H1 (cell line): ENCODE measurements around the gene DSTYK. TPM values are rescaled to one million over a fixed set of nuclear protein-coding genes. Genes with fewer than 3 reads are reported as not detected.

Experiments used
- CBX8 ChIP-seq: fragments of 300-800, 300-1000 bp; sonication (generic); IDR thresholded peaks from 2 replicates; pipeline ENCODE4 v1.7.1; 2016; ENCODE audit warnings: low read depth, low read length, borderline replicate concordance
- CHD1 ChIP-seq: IDR thresholded peaks from 2 replicates; pipeline ENCODE4 v1.6.1; 2012; ENCODE audit warnings: low read depth, low read length, improper control_type of control experiment
- CHD2 ChIP-seq: IDR thresholded peaks from 2 replicates; pipeline ENCODE4 v1.6.1; 2012; ENCODE audit warnings: low read length, improper control_type of control experiment
- CTBP2 ChIP-seq: IDR thresholded peaks from 2 replicates; pipeline ENCODE4 v1.7.0; 2011; ENCODE audit warnings: borderline replicate concordance, mild to moderate bottlenecking, moderate library complexity, mixed read lengths, low read length; ENCODE audit not compliant: insufficient read depth, insufficient read length
- EZH2 ChIP-seq: fragments of 200-600 bp; sonication (generic); IDR thresholded peaks from 2 replicates; pipeline ENCODE4 v1.7.1; 2012; ENCODE audit warnings: low read depth, mild to moderate bottlenecking, moderate library complexity, low read length, inconsistent platforms; ENCODE audit not compliant: severe bottlenecking
- GABPA ChIP-seq: IDR thresholded peaks from 2 replicates; pipeline ENCODE4 v1.6.1; 2011; ENCODE audit warnings: mild to moderate bottlenecking, low read length, moderate library complexity, borderline replicate concordance; ENCODE audit not compliant: insufficient read depth
- GTF2F1 ChIP-seq: IDR thresholded peaks from 2 replicates; pipeline ENCODE4 v1.6.1; 2012; ENCODE audit warnings: low read depth, low read length, improper control_type of control experiment, borderline replicate concordance
- HDAC2 ChIP-seq, 2 experiments: fragments of 300-600 bp in 1 of 2; sonication (generic) in 1 of 2; IDR thresholded peaks; 2 replicates each; pipeline ENCODE4 v1.6.1; 2011 to 2012; ENCODE audit warnings: low read depth in 2 of 2, low read length in 2 of 2, mild to moderate bottlenecking in 2 of 2, moderate library complexity in 2 of 2, borderline replicate concordance in 1 of 2, inconsistent platforms in 1 of 2
- KDM4A ChIP-seq: IDR thresholded peaks from one replicate; pipeline ENCODE4 v1.7.1; 2012; ENCODE audit warnings: low read depth, mild to moderate bottlenecking, moderate library complexity, low read length, inconsistent platforms; ENCODE audit not compliant: severe bottlenecking
- MAFK ChIP-seq: IDR thresholded peaks from 2 replicates; pipeline ENCODE4 v1.6.1; 2012; ENCODE audit warnings: low read depth, mild to moderate bottlenecking, improper control_type of control experiment, low read length
- NANOG ChIP-seq: IDR thresholded peaks from 2 replicates; pipeline ENCODE4 v1.6.1; 2011; ENCODE audit warnings: low read length, low read depth, mild to moderate bottlenecking, inconsistent platforms; ENCODE audit not compliant: insufficient read depth, poor library complexity, severe bottlenecking
- POLR2A ChIP-seq, 2 experiments: IDR thresholded peaks; 1 replicate in 1 of 2; 2 replicates in 1 of 2; pipeline ENCODE4 v1.6.1; 2011; ENCODE audit warnings: low read depth in 2 of 2, low read length in 2 of 2, mild to moderate bottlenecking in 2 of 2; ENCODE audit errors: control extremely low read depth in 1 of 2
- POU5F1 ChIP-seq: IDR thresholded peaks from 2 replicates; pipeline ENCODE4 v1.6.1; 2011; ENCODE audit warnings: low read depth, mild to moderate bottlenecking, low read length, moderate library complexity
- RAD21 ChIP-seq, 2 experiments: IDR thresholded peaks in 1 of 2; conservative IDR thresholded peaks in 1 of 2; 2 replicates each; pipeline ENCODE4 v1.6.1; 2011; ENCODE audit warnings: low read depth in 2 of 2, low read length in 2 of 2, improper control_type of control experiment in 1 of 2, inconsistent platforms in 1 of 2, mild to moderate bottlenecking in 1 of 2, moderate library complexity in 1 of 2
- SP4 ChIP-seq: IDR thresholded peaks from 2 replicates; pipeline ENCODE4 v1.6.1; 2012; ENCODE audit warnings: low read length, inconsistent platforms
- TAF1 ChIP-seq: IDR thresholded peaks from 2 replicates; pipeline ENCODE4 v1.6.1; 2011; ENCODE audit warnings: mild to moderate bottlenecking, low read depth, low read length
- polyA plus RNA-seq, 7 experiments: library from polyadenylated mRNA; depleted of rRNA in 3 of 7; stranded (reverse) in 5 of 7; unstranded in 2 of 7; fragments of >200 nt in 5 of 7; fragments of 200-250 nt in 2 of 7; gene quantifications; 1 replicate in 5 of 7; 2 replicates in 1 of 7; 4 replicates in 1 of 7; pipeline versions ENCODE4 v1.2.1 to v1.2.3, GENCODE V29; 2011 to 2013; ENCODE audit warnings: missing spikeins in 2 of 7, mixed read lengths in 2 of 7
- total RNA-seq: library from RNA; stranded (reverse); fragmentation: NEBNext Ultra II Directional; extraction: Animal tissue kit (Norgen Biotek cat#: 25700); gene quantifications from 2 replicates; pipeline ENCODE4 v1.2.1, GENCODE V29; 2021
- TF ChIP-seq, protein P1 (sequence below): IDR thresholded peaks from 2 replicates; pipeline ENCODE4 v1.6.1; 2012; ENCODE audit warnings: inconsistent platforms

Gene DSTYK
- total and polyA plus RNA-seq, 2 of the 8 experiments (the other 6 are each of a cell fraction or from before 2014, with no cell fraction given) = 2.7 to 8.5 TPM

DNA sequence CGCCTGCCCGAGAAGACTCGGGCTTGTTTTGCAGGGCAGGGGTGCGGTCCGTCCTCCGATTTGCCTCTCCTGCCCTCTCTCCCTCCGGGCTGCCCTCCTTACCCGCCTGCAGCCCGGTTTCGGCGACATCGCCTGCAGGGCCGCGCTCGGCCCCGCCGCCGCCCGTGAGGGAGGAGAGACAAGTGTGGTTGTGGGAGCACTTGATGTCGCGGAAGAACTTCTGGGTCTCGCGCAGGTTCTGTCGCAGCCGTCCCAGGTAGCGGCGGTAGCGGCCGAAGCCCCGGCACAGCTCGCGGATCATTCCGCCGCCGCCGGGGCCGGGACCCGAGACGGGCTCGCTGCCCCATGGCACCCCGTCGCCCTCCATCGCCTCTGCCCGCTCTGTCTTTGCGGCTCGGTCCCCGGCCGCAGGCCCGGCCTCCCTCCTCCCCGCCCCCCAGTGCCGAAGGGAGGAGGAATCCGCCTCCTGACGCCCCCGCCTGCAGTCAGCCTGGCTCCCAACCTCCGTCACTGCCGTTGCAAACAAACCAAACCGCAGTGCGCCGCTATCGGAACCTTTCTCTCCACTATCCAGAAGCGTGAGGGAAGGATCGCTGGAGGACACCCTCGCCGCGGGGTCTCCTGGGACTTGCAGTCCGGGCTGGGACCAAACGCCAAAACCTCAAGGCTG lies at the start of gene DSTYK (continued):
- TF ChIP-seq POLR2A (IDR thresholded peaks at IDR 0.05; ENCODE audit: control extremely low read depth in 1 of 2, low read depth in 2 of 2, low read length in 2 of 2) = peak in 1 of 2 experiments; percentile 91; a peak in 1 of 3 replicates
- no peak for TF ChIP-seq CHD1
- TF ChIP-seq, protein P1, sequence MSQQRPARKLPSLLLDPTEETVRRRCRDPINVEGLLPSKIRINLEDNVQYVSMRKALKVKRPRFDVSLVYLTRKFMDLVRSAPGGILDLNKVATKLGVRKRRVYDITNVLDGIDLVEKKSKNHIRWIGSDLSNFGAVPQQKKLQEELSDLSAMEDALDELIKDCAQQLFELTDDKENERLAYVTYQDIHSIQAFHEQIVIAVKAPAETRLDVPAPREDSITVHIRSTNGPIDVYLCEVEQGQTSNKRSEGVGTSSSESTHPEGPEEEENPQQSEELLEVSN = peak; percentile 43; the same call in 1 of the 2 replicates
- peak; percentile 92 for TF ChIP-seq CHD2
- peak; percentile 26 for TF ChIP-seq EZH2
- TF ChIP-seq CBX8 = no peak
- no peak for TF ChIP-seq MAFK
- TF ChIP-seq NANOG = no peak
- peak; percentile 90; the same call in 1 of the 2 replicates for TF ChIP-seq SP4
- peak; percentile 81 for TF ChIP-seq KDM4A
- TF ChIP-seq CTBP2 = peak; percentile 28
- peak in 1 of 2 experiments; percentile 0; a peak in 1 of 4 replicates for TF ChIP-seq RAD21 (IDR thresholded peaks at IDR 0.05 in 1 of 2, conservative IDR thresholded peaks at IDR 0.05 in 1 of 2; ENCODE audit: low read depth in 2 of 2, low read length in 2 of 2)
- no peak for TF ChIP-seq POU5F1
- TF ChIP-seq TAF1 = peak; percentile 92
- no peak for TF ChIP-seq GTF2F1
- TF ChIP-seq HDAC2 (IDR thresholded peaks at IDR 0.05; ENCODE audit: borderline replicate concordance in 1 of 2, low read depth in 2 of 2, low read length in 2 of 2) = 0 out of 4 replicates have a peak, but pooled peaks of 1 of the 2 experiments have one; percentile 62
- peak; percentile 86; the same call in 1 of the 2 replicates for TF ChIP-seq GABPA
